GM20431 (cell line): ENCODE results near the gene LETM1.

ENCODE experiments used
- in situ Hi-C: fragments of 300-500 bp; cut with MseI, MboI; formaldehyde crosslinking; loops from one replicate; pipeline ENCODE4 v1.15.0; 2020; ENCODE audit warnings: low sequenced_read_pairs; ENCODE audit not compliant: unreplicated experiment

Gene LETM1

DNA sequence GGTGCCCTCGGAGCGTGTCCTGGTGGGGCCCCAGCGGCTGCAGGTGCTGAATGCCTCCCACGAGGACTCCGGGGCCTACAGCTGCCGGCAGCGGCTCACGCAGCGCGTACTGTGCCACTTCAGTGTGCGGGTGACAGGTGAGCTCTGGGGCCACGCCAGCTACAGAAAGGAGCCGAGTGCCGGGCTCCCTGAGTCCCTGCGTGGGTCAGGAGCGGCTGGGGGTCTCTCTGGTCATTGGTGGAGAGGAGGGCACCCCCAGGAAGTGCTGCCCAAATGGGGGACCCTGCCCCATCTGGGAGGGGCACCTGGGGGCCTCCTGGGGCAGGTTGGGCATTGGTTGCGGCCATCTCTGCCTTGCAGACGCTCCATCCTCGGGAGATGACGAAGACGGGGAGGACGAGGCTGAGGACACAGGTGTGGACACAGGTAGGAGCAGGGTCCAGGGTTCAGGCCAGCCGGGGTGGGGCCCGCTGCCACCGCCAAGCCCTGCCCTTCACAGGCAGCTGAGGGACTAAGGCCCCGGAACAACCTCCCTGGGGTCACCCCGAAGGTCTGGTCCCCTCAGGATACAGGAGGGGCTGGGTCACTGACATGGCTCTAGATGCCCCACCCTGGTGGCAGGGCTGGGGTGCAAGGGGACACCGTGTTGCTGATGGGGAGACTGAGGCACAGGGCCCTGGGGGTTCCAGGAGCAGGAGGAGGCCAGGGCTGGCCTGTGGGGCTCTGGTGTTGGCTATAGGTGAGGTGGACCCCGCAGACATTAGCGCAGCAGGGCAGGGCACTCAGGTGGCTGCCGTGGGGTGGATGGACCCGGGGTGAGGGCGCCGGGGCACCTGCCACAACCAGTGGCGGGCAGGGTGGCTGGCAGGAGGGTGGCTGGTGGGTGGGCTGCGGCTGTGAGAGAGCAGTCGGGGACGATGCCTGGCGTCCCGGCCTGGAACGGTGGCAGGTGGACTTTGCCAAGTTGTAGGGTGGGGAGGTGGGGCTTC is 56.3 kb downstream of the LETM1 start:
- in situ Hi-C loops = no loop called here

GRCh38 chr4:1798580-1799386 is 57.2 kb downstream of the LETM1 start:
- in situ Hi-C loops = no loop called here

GRCh38 chr4:1797861-1798579 is 57.9 kb downstream of the LETM1 start:
- in situ Hi-C loops = no loop called here

GRCh38 chr4:1797298-1797860 is 58.6 kb downstream of the LETM1 start:
- in situ Hi-C loops = no loop called here

- in situ Hi-C loops = no loop called here
Measured at GRCh38 chr4:1796486-1797204, 59.3 kb downstream of the LETM1 start.

GRCh38 chr4:1795299-1796195 is 60.4 kb downstream of the LETM1 start:
- in situ Hi-C loops = no loop called here

GRCh38 chr4:1794809-1795298 is 61.1 kb downstream of the LETM1 start:
- in situ Hi-C loops = no loop called here

GRCh38 chr4:1793940-1794808 is 61.8 kb downstream of the LETM1 start:
- in situ Hi-C loops = no loop called here

DNA sequence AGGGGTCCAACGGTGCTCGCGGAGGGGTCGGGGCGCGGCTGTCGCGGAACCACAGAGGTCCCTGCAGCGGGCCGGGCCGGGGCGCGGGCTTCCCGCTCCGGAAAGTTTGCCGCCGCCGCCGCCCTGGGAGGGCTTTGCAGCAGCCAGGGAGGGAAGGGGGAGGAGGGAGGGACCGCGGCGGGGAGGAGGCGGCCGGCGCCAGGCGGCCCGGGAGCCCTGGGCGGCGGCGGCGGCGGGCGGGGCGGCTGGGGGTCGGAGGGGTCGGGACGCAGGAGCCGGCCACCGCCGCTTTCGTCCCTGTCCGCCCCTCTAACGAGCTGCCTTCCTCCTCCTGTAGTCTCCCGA is 62.5 kb downstream of the LETM1 start:
- in situ Hi-C loops = no loop called here

DNA sequence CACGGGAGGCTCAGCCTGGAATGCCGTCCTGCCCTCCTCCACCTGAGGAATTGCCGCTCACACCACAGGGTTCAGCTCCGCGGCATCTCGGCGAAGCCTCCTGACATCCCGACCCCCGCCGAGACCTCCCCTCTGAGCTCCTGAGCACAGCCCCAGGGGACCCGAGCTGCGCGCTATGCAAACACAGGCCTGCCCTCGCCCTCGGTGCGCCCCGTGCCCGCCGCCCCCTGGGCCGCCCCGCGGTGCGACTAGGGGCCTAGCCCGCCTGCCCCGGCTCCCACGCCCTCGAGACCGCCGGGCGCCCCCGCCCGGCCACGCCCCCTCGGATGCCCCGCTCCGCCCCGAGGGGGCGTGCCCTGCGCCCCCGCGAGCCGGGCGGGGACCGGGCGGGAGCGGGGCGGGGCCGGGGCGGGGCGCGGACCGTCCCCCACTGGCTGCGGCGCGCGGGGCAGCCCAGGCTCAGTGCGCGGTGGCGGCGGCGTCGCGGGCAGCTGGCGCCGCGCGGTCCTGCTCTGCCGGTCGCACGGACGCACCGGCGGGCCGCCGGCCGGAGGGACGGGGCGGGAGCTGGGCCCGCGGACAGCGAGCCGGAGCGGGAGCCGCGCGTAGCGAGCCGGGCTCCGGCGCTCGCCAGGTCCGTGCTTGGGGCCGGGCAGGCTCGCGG is 63.0 kb downstream of the LETM1 start, which contains the start of gene FGFR3:
Gene FGFR3, plus strand, starts transcription at position 462 of the 664 bp plus-strand sequence. CDS start 642 bp downstream, outside the sequence.
- in situ Hi-C loops = no loop called here

GRCh38 chr4:1792158-1792831 is 63.7 kb downstream of the LETM1 start:
- in situ Hi-C loops = no loop called here

- in situ Hi-C loops = no loop called here
Measured at GRCh38 chr4:1790005-1790404, 66.0 kb downstream of the LETM1 start.

DNA sequence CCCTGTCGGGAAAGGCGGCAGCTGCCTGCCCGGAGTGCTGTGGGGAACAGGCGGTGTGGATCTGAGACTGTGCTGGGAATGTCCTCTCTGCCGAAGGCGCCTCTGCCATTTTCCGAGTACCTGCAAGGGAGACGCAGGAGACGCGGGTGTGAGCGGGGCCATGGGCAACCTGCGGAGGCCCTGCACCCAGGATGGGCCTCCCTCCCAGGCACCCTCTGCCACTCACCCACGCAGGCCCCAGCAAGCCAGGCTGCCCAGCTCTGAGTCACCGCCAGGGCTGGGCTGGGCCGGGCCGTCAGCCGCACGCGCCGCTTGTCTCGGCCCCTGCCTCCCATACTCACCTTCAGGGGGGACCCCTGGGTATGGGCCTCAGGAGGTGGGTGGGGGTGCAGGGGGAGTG is 66.4 kb downstream of the LETM1 start:
- in situ Hi-C loops = no loop called here

GRCh38 chr4:1788254-1788973 is 67.5 kb downstream of the LETM1 start:
- in situ Hi-C loops = no loop called here

GRCh38 chr4:1787411-1788077 is 68.4 kb downstream of the LETM1 start:
- in situ Hi-C loops = no loop called here
